GM19372 (cell line): ENCODE measurements around the gene ADAP1.
"Not testable (repeated sequence)": the region's sequence is repeated elsewhere in the genome, so short reads cannot be mapped to it uniquely, and the experiment has no call there.

Experiments used
- ATAC-seq: cut with Tn5 transposase; IDR thresholded peaks from one replicate; pipeline ENCODE4 v1.9.1; 2021; ENCODE audit warnings: mild to moderate bottlenecking, low read depth, moderate library complexity; ENCODE audit not compliant: unreplicated experiment

The ADAP1 gene

GRCh38 chr7:954330-955238 is at the start of gene ADAP1:
Gene ADAP1 (minus strand): TSS chr7:954680. CDS start chr7:954477, 203 bp downstream.
- ATAC-seq = peak; percentile 54

- not testable (repeated sequence) for ATAC-seq
Measured at GRCh38 chr7:1002445-1002844, 48.0 kb upstream of the ADAP1 start.

GRCh38 chr7:1002026-1002425 is 47.5 kb upstream of the ADAP1 start:
- ATAC-seq = not testable (repeated sequence)

- ATAC-seq = not testable (repeated sequence)
Measured at GRCh38 chr7:1001069-1001770, 46.7 kb upstream of the ADAP1 start.

GRCh38 chr7:999941-1000935 is 45.8 kb upstream of the ADAP1 start:
- ATAC-seq = no peak

- ATAC-seq = no peak
Measured at GRCh38 chr7:999149-999879, 44.8 kb upstream of the ADAP1 start.

- ATAC-seq = no peak
Measured at GRCh38 chr7:997404-998395, 43.2 kb upstream of the ADAP1 start.

- no peak for ATAC-seq
Measured at GRCh38 chr7:996079-996872, 41.8 kb upstream of the ADAP1 start.

GRCh38 chr7:995571-995970 is 41.1 kb upstream of the ADAP1 start:
- no peak for ATAC-seq

- no peak for ATAC-seq
Measured at GRCh38 chr7:994592-995308, 40.3 kb upstream of the ADAP1 start.

GRCh38 chr7:992709-993607 is 38.5 kb upstream of the ADAP1 start:
- peak; percentile 89 for ATAC-seq

- ATAC-seq = no peak
Measured at GRCh38 chr7:991729-992656, 37.5 kb upstream of the ADAP1 start.

GRCh38 chr7:990933-991728 is 36.7 kb upstream of the ADAP1 start:
- ATAC-seq = no peak

GRCh38 chr7:990352-990932 is 36.0 kb upstream of the ADAP1 start:
- no peak for ATAC-seq
